HUDEP-2 (cell line): ENCODE data around the gene PRRC2A.

Source experiments
- DNase-seq, 76 experiments: peaks; one replicate each; lab custom pipeline; 2025; ENCODE audit not compliant: unreplicated experiment in 76 of 76; lab: John Stamatoyannopoulos, UW

PRRC2A gene

DNA sequence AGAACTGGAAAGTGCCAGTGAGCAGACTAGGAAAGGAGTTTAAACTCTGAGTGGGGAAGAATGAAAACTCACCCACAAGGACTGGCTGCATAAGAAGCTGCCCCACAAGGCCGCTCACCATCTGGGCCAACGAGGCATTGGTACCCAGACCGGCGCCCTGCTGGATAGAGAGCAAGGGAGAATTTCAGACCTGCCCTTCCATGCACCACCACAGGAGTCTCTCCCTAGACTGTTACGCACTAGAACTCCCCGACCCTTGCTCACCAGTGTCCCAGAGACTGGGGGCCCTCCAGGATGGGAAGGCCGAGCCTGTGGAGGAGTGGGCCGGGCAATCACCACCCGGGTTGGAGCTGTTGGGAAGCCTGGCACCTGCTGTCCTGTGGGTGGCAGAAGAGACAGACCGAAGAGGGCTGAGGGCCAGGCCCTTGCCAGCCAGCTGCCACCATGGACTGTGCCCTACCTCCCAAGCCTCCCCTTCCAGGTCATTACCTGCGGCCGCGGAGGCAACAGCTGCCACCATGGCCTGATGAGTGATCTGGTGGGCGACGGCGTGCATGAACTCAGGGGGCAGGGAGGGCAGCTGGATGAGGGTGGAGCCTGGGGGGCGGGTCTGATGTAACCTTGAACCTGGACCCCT is 23.4 kb downstream of the PRRC2A start:
- DNase-seq, result peak in 1 of 76 experiments; percentile 12

DNA sequence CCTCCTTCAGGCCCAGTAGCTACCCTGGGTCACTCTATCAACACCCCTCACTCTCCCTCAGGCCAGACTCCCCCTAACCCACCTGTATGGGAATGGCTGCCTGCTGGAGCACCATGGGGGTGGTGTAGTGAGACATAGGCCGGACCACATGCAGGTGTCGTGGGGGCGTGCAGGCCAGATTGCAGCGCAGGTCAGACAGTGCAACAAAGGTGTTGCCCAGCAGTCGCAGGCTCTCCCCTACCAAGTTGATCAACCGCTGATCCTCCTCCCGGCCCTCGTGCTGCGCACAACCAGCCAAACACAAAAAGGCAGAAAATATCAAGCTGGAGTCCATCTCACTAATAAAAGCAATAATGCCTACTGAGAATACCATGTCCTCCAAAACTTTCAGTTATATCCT is 24.8 kb downstream of the PRRC2A start:
- no peak for DNase-seq

DNA sequence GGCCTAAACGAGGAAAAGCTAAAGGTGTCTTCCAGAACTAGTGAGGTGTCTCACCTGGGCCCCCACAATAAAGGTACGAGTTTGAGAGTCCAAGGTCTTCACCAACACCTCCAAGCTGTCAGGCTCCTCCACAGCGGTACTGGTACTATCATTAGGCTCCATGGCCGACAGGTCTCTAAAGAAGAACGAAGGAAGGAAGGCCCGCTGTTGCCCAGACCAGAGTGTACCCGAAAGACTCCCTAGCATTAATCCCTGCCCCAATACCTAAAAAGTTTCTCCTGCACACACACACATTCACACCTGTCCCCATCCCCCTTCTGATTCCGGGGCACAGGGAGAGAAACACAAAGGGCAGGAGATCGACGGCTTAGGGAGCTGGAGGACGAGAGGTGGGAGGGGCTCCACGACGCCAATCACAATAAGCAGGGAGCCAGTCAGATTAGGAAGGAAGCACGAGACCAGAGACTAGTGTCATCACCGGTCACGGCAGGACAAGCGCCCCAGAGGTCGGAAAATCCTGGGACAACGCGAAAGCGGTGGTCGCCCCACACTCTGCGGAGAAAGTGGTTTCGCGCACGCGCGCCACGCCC is 31.2 kb downstream of the PRRC2A start:
- peak in 66 of 76 experiments; percentile 35 to 90 (median 72) for DNase-seq

DNA sequence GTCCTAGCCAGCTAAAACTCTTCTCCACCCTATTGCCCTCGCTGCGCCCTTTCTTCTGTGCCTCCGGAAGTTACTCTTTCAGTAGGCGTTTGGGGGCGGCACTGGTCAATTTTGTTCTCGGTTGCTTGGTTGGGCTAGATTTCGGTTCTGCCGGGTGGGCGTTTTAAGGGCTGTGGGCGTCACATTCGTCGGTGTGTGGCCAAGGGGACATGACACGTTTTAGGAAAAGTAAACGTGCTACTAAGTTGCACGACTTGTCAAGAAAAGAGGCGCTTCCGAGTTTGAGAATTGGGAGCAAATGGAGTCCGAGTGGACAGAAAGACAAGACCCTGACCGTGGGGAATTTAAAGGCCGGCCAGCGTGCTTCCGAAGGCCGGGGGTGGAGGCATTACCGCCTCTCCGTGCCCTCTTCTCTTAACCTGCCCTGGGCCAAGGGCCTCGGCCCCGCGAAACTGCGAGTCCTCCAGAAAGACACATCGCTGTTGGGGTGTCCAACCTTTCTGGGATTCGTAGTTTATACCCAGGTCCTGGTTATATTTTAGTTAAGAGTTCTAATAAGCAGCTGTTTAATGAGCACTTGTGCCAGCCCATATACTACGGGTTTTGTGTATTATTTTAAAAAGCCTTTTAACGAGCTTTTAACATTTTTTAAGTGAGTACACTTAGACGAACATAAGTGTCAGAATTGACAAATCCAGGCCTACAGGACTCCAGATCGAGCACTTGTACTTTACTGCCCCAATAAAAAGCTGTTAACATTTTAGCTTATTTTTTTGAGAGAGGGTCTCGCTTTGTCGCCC is 32.6 kb downstream of the PRRC2A start:
- peak in 54 of 76 experiments; percentile 84 to 99 (median 95) for DNase-seq

DNA sequence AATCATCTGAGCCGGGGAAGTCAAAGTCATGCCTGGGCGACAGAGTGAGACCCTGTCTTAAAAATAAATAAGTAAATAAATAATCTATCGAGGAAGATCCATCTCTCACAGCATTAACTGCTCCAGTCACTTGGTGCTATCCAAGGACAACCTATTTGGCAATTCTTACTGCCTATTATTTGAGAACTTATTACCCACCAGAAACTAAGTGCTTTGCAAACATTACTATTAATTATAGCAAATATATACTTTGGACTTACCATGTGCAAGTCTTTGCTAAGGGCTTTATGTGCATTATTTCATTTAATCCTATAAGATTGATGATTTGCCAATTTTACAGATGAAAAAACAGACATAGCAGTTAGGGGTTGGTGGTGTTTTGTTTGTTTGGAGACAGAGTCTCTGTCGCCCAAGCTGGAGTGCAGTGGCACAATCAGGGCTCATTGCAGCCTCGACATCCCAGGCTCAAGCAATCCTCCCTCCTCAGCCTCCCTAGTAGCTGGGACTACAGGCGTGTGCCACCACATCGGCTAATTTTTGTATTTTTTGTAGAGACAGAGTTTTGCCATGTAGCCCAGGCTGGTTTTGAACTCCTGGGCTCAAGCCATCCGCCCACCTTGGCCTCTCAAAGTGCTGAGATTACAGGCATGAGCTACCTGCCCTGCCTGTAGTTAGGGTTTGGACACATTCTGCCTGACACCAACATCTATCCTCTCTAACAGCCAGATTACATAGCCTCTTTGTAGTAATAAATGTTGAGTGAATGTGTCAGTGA is 34.2 kb downstream of the PRRC2A start:
- DNase-seq, result no peak

DNA sequence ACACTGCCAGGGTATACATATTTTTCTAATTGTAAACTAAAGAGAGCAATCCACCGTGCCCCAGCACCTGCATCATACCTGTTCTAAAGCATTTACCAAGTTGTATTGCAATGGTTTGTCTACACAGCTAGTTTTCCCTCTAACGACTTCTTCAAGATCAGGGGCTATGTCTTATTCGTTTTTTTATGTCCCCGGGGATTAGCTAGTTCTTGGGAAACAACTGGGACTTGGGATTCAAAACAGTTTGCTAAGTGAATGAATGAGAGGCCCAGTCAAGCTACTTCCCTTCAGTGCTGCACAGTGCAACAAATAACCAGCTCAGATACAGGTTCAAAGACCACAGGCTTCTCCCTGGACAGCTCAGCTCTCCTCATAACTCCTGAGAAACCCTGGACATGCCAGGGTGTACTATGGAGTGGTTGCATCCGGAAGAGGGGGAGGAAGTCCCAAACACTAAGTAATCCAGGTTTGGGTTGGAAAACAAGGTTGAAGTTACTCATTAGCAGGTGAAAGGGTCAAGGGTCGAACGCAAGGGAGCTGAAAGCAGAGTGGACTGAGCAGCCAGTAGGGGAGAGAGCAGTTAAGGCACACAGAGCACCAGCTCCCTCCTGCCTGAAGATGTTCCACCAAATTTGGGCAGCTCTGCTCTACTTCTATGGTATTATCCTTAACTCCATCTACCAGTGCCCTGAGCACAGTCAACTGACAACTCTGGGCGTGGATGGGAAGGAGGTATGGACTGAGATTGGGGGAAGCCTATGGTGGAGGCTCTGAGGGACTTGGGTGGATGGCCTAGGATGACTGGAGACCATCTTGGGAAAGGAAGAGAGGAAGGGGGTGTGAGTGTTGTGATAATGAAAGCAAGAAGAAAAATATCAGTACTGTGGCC is 35.1 kb downstream of the PRRC2A start, which contains the start of gene APOM:
APOM (plus strand) TSS at position 546 of the 889 bp plus-strand sequence; CDS start at position 619, 73 bp downstream.
- no peak for DNase-seq

DNA sequence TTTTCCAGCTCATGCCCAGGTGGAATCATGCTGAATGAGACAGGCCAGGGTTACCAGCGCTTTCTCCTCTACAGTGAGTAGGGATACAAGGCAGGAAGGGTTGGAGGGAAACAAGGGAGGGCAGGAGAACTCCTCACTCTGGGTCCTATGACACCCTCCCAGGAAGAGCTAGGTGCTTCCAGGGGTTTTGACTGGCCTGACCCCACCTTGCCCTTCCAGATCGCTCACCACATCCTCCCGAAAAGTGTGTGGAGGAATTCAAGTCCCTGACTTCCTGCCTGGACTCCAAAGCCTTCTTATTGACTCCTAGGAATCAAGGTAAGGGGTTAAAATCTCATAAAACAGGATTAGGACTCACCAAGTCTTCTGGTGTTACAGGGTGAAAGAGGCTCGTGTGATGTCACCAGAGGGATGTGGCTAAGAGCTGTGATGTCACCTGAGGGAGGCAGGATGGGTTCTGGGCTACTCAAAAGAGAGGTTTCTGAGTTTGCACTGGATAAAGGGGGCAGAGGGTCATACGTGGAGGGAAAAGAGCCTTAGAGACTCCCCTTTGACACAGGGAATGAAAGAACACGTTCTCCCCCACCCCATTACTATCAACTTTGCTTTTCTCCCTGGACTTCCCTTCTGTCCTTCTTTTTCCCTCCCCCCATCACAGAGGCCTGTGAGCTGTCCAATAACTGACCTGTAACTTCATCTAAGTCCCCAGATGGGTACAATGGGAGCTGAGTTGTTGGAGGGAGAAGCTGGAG is 37.1 kb downstream of the PRRC2A start:
- no peak for DNase-seq

DNA sequence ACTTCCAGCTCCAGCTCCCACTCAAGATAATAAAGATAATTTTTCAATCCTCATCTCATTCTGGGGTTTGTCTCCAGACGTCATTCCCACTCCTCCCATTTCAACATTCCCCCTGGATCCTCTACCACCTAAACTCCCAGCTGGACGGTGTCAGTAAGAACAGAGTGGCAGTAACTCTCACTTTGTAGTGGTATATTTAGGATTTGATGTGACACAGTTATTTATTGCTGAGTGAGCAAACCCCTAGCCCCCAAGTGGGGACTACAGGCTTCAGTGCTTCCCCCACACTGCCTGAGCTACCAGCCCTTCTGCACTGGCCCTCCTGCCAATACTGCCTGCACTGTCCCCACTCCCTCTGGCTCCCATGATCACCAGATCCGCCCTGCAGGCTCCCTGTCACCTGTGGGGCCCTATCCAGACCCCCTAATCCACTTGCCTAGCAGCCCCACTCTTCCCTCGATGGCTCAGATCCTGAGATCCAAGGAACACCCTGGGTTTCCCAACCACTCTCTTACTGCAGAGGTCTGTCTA is 37.7 kb downstream of the PRRC2A start:
- no peak for DNase-seq

DNA sequence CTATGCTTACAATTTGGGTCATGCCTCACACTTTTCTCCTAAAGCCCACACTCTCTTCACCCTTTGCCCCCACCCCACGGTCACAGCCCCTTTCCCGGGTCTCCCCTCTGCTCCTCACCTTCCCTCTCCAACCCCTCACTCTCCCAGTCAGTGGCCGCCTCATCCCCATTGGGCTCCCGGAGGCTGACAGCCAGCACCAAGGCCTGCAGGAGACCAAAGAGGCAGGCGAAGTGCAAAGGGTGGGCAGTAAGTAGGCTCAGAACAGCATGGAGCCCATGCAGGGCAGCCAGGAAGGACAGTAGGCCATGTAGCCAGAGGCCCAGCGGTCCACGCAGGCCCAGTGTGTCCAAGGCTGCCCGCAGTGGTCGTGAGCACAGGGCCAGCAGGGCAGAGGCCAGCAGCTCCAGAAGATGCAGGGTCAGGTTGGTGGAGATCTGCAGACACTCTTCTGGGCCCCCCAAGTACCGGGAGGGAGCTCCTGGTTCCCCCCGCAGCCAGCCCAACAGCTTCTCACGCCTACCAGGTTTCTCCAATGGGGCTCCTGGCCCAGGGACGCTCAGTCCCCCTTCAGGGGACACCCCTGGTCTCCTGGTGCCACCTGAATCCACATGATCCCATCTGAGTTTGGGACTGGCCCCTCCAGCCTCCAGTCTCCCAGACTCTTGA is 38.6 kb downstream of the PRRC2A start:
- no peak for DNase-seq

DNA sequence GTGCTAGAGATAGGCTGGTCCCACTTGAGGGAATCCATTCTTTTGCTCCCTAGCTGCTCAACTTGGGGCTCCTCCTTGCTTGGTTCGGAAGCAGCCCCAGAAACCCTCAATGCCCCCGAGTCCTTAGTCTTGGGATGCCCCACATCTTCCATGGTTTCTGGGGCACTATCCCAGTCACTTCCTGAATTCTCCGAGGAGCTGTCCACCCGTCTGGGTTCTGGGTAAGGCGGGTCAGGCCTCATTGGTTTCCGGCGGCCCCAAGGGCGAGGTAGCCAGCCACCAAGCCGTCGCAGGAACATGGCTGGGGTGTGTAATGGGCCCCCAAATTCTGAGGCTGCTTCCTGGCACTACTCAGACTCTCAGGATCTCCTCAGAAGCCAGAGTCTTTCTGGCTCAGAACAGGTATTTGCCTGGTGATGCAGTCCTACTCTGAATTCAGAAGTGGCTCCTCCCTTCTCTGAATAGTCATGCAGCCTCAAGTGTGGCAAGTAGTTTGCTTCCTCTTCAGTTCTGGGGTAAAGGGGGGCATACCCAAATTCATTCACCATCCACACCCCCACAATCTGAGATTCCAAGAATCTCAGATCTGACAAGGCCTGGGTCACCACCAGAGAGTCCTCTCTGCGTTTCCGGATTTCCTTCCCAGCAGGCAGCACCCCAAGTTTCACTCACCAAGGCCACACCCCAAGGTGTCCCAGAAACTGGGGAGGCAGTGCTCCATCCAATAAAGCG is 39.3 kb downstream of the PRRC2A start:
- peak in 10 of 76 experiments; percentile 17 to 51 (median 33) for DNase-seq

DNA sequence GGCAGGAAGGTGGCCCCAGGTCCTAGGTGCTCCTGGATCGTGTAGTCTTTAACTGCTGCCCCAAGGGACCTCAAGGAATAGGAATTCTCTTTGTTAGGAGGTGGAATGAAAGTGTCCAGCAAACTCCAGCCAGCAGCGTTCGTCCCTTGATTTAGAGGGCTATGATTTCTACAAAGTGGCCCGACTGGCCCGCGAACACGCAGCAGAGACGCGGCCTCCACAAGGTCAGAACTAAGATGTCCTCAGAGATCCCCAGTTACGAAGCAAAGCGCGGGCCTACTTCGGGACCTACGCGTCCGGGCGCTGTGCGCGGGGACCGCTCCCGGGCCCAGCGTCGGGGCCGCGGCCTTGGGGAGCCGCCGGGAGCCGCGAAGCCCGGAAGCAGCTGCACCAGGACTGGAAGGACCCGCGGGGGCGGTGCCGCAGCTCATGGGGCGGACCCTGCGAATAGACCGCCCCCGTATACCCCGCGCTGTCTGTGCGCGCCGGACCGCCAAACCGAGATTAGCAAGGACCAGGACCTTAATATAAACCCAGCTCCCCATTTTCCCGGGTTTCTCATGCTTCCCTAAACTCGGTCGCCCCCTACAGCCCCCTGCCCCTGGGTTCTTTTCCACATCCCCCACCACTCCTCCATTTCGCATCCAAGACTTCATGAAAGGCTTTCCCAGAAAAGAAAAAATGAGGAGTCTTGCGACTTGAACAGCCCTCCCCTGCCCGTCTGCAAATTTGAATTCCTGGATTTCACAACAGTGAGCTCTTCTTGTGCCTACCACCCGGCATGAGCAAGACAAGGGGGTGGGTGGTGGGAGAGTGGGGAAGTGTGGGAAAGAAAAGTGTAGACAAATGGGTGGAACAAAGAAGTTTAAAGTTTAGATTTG is 40.1 kb downstream of the PRRC2A start, which contains the start of gene C6orf47:
C6orf47 (minus strand) TSS at position 398 of the 881 bp plus-strand sequence. CDS start 831 bp downstream, outside the sequence.
- DNase-seq, result peak in 73 of 76 experiments; percentile 22 to 90 (median 78)

DNA sequence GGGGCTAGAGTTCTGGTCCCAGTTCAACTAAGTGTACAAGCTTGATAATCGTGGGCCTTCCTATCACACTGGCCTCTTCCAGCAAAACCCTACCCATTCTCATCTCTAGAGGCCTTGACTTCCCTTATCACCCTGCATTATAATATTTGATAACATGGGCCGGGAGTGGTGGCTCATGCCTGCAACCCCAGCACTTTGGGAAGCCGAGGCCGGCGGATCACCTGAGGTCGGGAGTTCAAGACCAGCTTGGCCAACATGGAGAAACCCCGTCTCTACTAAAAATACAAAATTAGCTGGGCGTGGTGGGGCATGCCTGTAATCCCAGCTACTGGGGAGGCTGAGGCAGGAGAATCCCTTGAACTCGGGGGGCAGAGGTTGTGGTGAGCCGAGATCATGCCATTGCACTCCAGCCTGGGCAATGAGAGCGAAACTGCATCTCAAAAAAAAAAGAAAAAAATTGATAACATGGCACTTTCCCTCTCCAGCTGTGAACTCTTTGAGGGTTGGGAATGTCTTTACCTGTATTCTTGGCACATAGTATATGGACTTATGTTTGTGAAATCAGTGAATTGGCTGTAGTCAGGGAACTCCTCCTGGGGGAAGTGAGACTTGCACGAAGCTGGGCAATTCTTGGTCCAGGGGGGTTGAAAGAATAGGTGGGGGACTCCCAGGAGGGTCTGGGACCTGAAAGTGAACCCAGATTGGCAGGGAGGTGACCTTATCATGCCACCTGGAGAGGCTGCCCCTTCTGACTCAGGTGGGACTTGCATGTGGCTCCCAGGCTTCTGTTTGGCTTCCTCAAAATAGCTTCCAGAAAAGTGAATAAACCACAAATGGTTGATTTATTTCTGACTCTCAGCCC is 41.0 kb downstream of the PRRC2A start:
- peak in 13 of 76 experiments; percentile 14 to 52 (median 25) for DNase-seq

DNA sequence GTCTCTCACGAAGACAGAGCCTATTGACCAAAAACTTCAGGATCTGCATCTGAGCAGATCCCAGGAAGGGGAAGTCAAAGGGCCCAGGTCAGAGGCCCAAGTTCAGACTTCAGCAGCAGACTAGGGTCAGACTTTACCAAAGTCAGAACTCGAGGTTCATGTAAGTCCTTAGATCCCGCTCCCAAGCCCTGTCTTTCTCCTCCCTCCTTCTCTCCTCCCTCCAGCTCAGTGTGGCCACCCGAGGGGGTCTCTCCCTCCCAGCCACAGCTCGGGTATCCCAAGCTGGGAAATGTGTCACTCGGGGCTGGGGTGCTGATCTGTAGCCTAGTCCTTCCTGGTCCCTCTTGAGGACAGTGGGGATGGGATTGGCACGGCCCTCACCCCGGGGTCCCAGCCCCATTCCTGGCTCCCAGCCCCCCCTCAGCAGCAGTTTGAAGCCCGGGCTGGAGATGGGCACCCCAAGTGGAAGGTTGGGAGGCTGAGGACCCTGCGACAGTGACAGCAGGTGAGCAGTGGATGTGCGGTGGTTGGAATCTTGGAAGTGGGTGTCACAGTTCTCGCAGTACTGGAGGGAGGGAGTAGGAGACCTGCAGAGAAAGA is 41.7 kb downstream of the PRRC2A start:
- no peak for DNase-seq

DNA sequence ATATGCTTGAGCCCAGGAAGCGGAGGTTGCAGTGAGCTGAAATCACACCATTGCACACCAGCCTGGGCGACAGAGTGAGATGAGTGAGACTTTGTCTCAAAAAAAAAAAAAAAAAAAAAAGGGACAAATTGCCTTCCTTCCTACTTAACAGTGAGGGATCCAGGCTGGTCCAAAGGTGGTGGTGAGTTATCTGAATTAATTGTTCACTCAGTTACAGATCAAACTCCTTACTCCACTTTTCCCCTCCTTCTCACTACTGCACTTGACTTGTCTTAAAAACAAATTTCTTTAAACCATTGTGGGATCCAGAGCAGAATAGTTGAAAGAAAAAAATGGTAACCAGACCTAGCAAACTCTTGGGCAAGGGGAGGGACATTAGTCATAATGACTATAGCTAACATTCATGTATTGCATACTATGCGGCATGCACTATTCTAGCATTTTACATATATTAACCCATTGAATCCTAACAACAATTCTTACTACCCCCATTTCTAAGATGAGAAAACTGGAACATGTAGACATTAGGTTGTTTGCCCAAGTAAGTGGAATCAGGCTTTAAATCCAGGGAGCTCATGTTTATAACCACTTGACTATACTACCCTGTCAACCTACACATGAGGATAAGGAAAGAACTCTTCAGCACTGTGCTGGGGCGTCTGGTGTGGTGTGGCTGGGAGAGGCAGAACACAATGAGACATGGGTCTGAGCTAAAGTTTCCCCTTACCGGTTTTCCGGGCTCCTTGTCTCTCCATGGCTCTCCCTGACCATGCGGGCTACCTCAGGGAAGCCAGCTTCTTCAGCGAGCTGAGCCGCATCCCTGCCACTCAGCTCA is 42.8 kb downstream of the PRRC2A start:
- DNase-seq, result no peak
